ENCODE results near the gene ZNF575. TPM values are rescaled to one million over a fixed set of nuclear protein-coding genes. Genes with fewer than 3 reads are reported as not detected.
A peak's percentile ranks its signal among the peaks of the same experiment; 100 is the strongest.

The ZNF575 gene
- polyA plus RNA-seq, 3 donors = 0.25 to 0.79 (median 0.29) TPM

- H3K4me2 ChIP-seq (replicated peaks; ENCODE audit: extremely low read depth, low read length, poor library complexity, severe bottlenecking) = no peak overlapping the region
- no peaks in the 10 kb centered on the region for H3K9me3 ChIP-seq (replicated peaks in 1 of 2; ENCODE audit: control insufficient read depth in 1 of 2, insufficient read depth in 1 of 2, low read length in 2 of 2)
- peak overlapping the region in 2 of 7 donors; percentile 19 to 58 for H3K27ac Mint-ChIP-seq
- H3K79me2 ChIP-seq (ENCODE audit: insufficient read depth, low read length) = no peaks in the 10 kb centered on the region
- intact Hi-C loops (cut with micrococcal nuclease) = no loop called here
- no peak for DNase-seq
- H3K4me1 ChIP-seq (ENCODE audit: control insufficient read depth in 1 of 2, insufficient read depth in 2 of 2, low read length in 2 of 2) = peaks cover 7 to 8% of the 10 kb centered on the region in 2 donors
- no peaks in the 10 kb centered on the region for H4K20me1 ChIP-seq (ENCODE audit: insufficient read depth, low read length)
- no peak overlapping the region for H3K9ac ChIP-seq (ENCODE audit: insufficient read depth, low read length, poor library complexity, severe bottlenecking)
- H3K27ac ChIP-seq (ENCODE audit: low read depth in 1 of 2, low read length in 2 of 2) = no peak overlapping the region
- H3K4me3 ChIP-seq (replicated peaks in 1 of 3; ENCODE audit: low read depth in 2 of 3, low read length in 3 of 3) = no peak overlapping the region
- WGBS (ENCODE audit: insufficient coverage) = 95% methylated on average over 4 of the region's 5 CpGs
- peak overlapping the region in 1 of 2 donors; percentile 6 for H3K4me3 Mint-ChIP-seq
- H3K36me3 ChIP-seq (replicated peaks in 1 of 2; ENCODE audit: control insufficient read depth in 1 of 2, insufficient read depth in 2 of 2, low read length in 2 of 2) = peaks cover 24 to 34% of the 10 kb centered on the region in 2 donors
- peaks cover 9% of the 10 kb centered on the region for H3K4me1 Mint-ChIP-seq
- peaks cover 29 to 78% of the 10 kb centered on the region in 2 donors for H3K36me3 Mint-ChIP-seq
- no peak overlapping the region for H2AFZ ChIP-seq (ENCODE audit: insufficient read depth, low read depth, low read length, poor library complexity, severe bottlenecking)
- no peaks in the 10 kb centered on the region for H3K27me3 ChIP-seq (ENCODE audit: control insufficient read depth in 2 of 2, insufficient read depth in 2 of 2, low read length in 2 of 2)
- peaks cover 0 to 5% (median 3%) of the 10 kb centered on the region in 3 donors for H3K27me3 Mint-ChIP-seq (ENCODE audit: low read depth in 3 of 3)
- H3K9me3 Mint-ChIP-seq = no peaks in the 10 kb centered on the region
- TF ChIP-seq, protein P1, sequence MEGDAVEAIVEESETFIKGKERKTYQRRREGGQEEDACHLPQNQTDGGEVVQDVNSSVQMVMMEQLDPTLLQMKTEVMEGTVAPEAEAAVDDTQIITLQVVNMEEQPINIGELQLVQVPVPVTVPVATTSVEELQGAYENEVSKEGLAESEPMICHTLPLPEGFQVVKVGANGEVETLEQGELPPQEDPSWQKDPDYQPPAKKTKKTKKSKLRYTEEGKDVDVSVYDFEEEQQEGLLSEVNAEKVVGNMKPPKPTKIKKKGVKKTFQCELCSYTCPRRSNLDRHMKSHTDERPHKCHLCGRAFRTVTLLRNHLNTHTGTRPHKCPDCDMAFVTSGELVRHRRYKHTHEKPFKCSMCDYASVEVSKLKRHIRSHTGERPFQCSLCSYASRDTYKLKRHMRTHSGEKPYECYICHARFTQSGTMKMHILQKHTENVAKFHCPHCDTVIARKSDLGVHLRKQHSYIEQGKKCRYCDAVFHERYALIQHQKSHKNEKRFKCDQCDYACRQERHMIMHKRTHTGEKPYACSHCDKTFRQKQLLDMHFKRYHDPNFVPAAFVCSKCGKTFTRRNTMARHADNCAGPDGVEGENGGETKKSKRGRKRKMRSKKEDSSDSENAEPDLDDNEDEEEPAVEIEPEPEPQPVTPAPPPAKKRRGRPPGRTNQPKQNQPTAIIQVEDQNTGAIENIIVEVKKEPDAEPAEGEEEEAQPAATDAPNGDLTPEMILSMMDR (IDR thresholded peaks at IDR 0.05) = no peak
These were observed 34.6 kb upstream of the ZNF575 start for GRCh38 chr19:43498233-43498842.

DNA sequence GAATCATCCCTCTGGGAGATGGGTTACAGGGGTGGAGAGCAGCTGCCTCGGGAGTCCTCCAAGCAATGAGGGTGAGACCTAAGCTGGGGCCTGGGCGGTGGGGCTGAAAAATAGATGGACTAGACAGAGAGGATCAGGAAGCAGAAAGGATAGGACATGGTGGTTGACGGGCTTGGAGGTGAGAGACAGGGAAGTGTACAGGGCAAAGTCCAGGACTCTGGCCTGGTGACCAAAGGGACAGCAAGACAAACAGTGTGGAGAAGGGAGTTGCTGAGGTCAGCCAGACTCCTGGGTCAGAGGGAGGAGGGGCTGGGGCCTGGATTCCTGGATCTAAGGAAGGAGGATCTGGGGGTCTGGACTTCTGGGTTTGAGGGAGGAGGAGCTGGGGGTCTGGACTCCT is 33.9 kb upstream of the ZNF575 start:
- intact Hi-C loops (cut with micrococcal nuclease) = no loop called here
- 100% methylated on average over 3 of the region's 3 CpGs for WGBS (ENCODE audit: insufficient coverage)
- no peak overlapping the region for H2AFZ ChIP-seq (ENCODE audit: insufficient read depth, low read depth, low read length, poor library complexity, severe bottlenecking)
- no peaks in the 10 kb centered on the region for H4K20me1 ChIP-seq (ENCODE audit: insufficient read depth, low read length)
- H3K9me3 Mint-ChIP-seq = no peaks in the 10 kb centered on the region
- H3K9ac ChIP-seq (ENCODE audit: insufficient read depth, low read length, poor library complexity, severe bottlenecking) = no peak overlapping the region
- H3K79me2 ChIP-seq (ENCODE audit: insufficient read depth, low read length) = no peaks in the 10 kb centered on the region
- peaks cover 24 to 34% of the 10 kb centered on the region in 2 donors for H3K36me3 ChIP-seq (replicated peaks in 1 of 2; ENCODE audit: control insufficient read depth in 1 of 2, insufficient read depth in 2 of 2, low read length in 2 of 2)
- H3K36me3 Mint-ChIP-seq = peaks cover 29 to 74% of the 10 kb centered on the region in 2 donors
- TF ChIP-seq, protein P1 (IDR thresholded peaks at IDR 0.05) = no peak
- no peak overlapping the region for H3K4me2 ChIP-seq (replicated peaks; ENCODE audit: extremely low read depth, low read length, poor library complexity, severe bottlenecking)
- no peak overlapping the region for H3K27ac ChIP-seq (ENCODE audit: low read depth in 1 of 2, low read length in 2 of 2)
- H3K9me3 ChIP-seq (replicated peaks in 1 of 2; ENCODE audit: control insufficient read depth in 1 of 2, insufficient read depth in 1 of 2, low read length in 2 of 2) = no peaks in the 10 kb centered on the region
- peak overlapping the region in 1 of 2 donors; percentile 1 for H3K4me3 Mint-ChIP-seq
- DNase-seq = no peak
- peak overlapping the region in 2 of 7 donors; percentile 47 to 58 for H3K27ac Mint-ChIP-seq
- H3K27me3 ChIP-seq (ENCODE audit: control insufficient read depth in 2 of 2, insufficient read depth in 2 of 2, low read length in 2 of 2) = no peaks in the 10 kb centered on the region
- H3K27me3 Mint-ChIP-seq (ENCODE audit: low read depth in 3 of 3) = peaks cover 2 to 9% (median 3%) of the 10 kb centered on the region in 3 donors
- H3K4me3 ChIP-seq (replicated peaks in 1 of 3; ENCODE audit: low read depth in 2 of 3, low read length in 3 of 3) = no peak overlapping the region
- peaks cover 14% of the 10 kb centered on the region for H3K4me1 Mint-ChIP-seq
- peaks cover 10 to 12% of the 10 kb centered on the region in 2 donors for H3K4me1 ChIP-seq (ENCODE audit: control insufficient read depth in 1 of 2, insufficient read depth in 2 of 2, low read length in 2 of 2)
